ENCODE data around the gene PUM1.

GRCh38 chr1:31110846-31111245 is 45.3 kb upstream of the PUM1 start:
- TF ChIP-seq, protein P1, sequence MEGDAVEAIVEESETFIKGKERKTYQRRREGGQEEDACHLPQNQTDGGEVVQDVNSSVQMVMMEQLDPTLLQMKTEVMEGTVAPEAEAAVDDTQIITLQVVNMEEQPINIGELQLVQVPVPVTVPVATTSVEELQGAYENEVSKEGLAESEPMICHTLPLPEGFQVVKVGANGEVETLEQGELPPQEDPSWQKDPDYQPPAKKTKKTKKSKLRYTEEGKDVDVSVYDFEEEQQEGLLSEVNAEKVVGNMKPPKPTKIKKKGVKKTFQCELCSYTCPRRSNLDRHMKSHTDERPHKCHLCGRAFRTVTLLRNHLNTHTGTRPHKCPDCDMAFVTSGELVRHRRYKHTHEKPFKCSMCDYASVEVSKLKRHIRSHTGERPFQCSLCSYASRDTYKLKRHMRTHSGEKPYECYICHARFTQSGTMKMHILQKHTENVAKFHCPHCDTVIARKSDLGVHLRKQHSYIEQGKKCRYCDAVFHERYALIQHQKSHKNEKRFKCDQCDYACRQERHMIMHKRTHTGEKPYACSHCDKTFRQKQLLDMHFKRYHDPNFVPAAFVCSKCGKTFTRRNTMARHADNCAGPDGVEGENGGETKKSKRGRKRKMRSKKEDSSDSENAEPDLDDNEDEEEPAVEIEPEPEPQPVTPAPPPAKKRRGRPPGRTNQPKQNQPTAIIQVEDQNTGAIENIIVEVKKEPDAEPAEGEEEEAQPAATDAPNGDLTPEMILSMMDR (IDR thresholded peaks at IDR 0.05) = no peak
- TF ChIP-seq POLR2A (IDR thresholded peaks at IDR 0.05) = no peak

All from lower leg skin (tissue), 3 donors.